HG03025 (cell line): ENCODE results near the gene FSTL3.
"Not testable (repeated sequence)": the region's sequence is repeated elsewhere in the genome, so short reads cannot be mapped to it uniquely, and the experiment has no call there.

ENCODE experiments used
- ATAC-seq: cut with Tn5 transposase; IDR thresholded peaks from one replicate; pipeline ENCODE4 v1.9.1; 2021; ENCODE audit warnings: mild to moderate bottlenecking, moderate library complexity; ENCODE audit not compliant: unreplicated experiment, low FRiP score

Gene FSTL3

DNA sequence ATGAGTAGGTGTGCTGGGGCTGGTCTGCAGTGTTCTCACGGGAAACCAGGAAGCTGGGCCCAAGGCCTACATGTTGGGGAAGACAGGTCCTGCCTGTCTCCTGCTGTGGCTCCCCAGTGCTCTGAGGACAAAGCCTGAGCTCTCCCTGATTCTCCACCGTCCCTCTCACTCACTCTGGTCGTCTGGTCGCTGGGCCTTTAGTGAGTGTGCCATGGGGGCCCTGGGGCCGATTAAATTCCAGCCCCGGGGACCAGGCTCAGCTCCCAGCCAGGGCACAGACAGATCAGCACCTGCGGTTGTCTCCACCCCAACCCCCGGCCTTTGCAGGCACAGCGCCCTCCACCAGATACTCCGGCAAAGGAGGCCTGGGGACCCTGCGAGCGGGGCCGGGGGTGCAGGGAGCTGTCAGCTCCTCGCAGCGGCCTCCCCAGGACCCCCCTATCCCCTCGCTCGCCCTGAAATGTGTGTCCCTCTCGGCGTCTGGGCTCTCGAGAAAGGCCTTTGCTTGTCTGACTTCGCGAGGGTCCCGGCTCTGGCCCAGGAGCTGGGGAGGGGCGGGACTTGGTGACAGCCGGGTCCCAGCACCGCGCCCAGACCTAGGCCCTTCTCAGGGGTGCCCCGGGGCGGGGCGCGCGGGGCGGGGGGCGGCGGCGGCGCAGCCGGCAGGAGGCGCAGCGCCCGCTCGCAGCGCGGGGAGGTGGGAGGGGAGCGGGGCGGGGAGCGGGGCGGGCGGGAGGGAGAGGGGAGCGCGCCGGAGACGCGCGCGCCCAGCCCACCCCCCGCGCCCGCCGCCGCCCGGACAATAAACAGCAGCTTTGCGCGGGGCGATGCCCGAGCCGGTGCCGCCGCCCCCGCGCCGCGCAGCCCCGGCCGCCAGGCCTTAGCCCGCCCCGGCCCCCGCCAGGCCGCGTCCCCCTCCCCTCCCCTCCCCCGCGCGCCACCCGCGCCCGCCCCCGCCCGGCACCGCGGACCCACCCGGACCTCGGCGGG, 32.3 kb downstream of the FSTL3 start, which contains the start of gene PALM:
Gene PALM, plus strand, starts transcription at position 782 of the 990 bp plus-strand sequence. CDS start 212 bp downstream, outside the sequence.
- no peak for ATAC-seq

- ATAC-seq, result no peak
Observed at GRCh38 chr19:709196-709964, 33.2 kb downstream of the FSTL3 start.

GRCh38 chr19:709965-710571, 33.9 kb downstream of the FSTL3 start:
- ATAC-seq, result no peak

DNA sequence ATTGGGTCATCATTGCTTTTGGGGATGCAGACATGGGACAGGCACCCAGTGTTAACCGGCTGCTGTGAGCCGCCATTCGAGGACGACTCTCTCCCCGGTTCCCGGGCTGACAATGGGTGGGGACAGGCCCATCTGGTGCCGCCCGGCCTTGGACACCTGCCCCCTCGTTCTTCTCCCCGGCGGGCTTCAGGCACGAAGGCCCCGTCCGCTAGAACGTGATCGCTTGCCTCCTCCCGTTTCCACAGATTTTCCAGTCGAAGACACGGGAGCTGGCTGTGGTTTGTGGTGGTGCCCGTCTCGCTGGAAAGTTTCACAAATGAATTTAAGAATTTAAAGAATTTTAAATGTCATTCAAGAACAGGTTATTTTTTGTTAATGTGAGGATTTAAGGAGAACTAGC, 34.6 kb downstream of the FSTL3 start:
- ATAC-seq, result no peak

- ATAC-seq, result no peak
Observed at GRCh38 chr19:711254-711653, 35.1 kb downstream of the FSTL3 start.

- ATAC-seq, result no peak
Observed at GRCh38 chr19:715347-715746, 39.2 kb downstream of the FSTL3 start.

GRCh38 chr19:718251-718951, 42.2 kb downstream of the FSTL3 start:
- ATAC-seq, result no peak

DNA sequence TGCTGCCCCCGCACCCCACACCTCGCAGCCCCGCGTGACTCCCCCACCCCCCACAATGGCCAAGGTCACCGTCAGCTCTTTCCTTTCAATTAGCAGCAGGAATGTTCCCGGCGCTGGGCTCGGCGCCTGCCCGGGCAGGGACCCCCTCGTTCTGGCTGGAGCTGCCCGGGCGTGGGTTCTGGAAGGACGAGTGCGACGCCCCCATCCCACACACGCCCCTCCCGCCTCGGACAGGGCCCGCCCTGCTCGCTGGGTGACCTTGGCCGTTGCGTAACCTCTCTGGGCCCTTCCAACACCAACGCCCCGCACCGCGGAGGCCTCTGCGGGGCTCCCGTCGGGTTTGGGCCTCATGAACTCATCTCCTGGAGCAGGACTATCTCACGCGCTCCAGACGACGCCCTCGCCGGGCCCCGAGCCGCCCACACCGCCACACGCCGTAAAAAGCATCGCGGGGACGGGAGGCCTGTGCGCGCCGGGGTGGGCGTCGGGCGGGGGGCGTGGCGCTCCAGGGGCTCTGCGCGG, 42.9 kb downstream of the FSTL3 start:
- no peak for ATAC-seq

- ATAC-seq, result no peak
Observed at GRCh38 chr19:719636-720344, 43.6 kb downstream of the FSTL3 start.

- no peak for ATAC-seq
Observed at GRCh38 chr19:720345-721160, 44.4 kb downstream of the FSTL3 start.

GRCh38 chr19:722553-723101, 46.4 kb downstream of the FSTL3 start:
- ATAC-seq, result no peak

GRCh38 chr19:723247-723646, 47.1 kb downstream of the FSTL3 start:
- ATAC-seq, result no peak

GRCh38 chr19:723714-724113, 47.5 kb downstream of the FSTL3 start:
- no peak for ATAC-seq

DNA sequence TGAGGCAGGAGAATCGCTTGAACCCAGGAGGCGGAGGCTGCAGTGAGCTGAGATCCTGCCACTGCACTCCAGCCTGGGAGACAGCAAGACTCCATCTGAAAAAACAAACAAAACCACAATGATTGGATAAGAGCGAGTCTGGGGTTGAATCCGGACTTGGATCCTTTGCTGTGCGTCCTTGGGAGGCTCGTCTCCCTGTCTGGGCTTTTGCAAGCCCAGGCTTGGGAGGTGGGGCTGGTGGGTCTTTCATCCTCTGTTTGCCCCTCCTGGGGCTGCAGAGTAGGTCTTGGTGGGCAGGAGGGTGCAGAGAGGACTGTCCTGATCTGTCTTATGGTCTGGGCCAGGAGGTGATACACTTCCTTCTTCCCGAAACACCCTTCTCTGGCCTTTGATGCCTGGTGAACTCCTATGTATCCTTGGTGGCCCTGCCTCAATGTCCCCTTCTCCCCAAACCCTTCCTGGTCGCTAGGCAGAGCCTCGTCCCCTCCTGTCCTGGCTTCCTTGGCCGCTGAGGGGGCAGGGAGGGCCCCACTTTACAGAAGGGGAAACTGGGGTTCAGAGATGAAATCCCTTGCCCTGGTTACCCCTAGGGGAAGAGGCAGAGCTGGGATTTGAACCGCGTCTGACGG, 49.4 kb downstream of the FSTL3 start:
- no peak for ATAC-seq

- ATAC-seq, result no peak
Observed at GRCh38 chr19:726993-727956, 51.1 kb downstream of the FSTL3 start.

DNA sequence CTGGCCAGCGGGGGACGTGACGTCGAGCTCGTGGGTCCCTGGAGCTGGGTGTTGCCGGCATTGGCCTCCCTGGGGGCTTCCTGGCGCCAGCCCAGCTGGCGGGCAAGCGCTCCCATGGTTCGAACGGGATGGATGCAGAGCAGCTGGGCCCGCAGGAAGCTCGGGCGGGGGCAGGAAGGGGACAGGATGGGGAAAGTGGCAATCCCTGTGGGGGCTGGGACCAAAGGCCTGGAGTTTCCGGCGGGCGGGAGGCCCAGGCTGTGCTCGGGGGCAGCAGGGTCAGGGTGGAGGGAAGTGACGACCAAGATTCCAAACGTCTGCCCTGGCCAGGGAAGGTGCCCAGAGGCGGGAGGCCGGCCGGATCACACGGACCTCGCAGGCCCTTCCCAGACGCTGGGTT, 51.8 kb downstream of the FSTL3 start:
- ATAC-seq, result no peak

DNA sequence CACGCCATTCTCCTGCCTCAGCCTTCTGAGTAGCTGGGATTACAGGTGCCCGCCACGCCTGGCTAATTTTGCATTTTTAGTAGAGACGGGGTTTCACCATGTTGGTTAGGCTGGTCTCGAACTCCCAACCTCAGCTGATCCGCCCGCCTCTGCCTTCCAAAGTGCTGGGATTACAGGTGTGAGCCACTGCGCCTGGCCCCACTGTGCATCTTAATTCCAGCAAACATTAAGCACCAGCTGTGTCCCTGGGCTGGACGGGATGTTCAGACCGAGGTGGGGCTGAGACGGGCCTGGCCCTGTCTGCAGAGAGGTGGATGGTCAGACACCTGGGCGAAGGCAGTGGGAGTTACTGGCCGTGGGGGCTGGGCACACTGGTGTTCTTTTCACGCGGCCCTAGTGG, 53.4 kb downstream of the FSTL3 start:
- ATAC-seq, result not testable (repeated sequence)
